Nephron progenitor cell (in vitro differentiated cells): ENCODE results near the gene C2orf66.
A peak's percentile ranks its signal among the peaks of the same experiment; 100 is the strongest.

Experiments used
- DNase-seq: peaks from one replicate; pipeline ENCODE4 v3.0.0; 2021
- H3K27ac Mint-ChIP-seq: 2 replicates; pipeline ENCODE4 v1.8.0; 2021; ENCODE audit warnings: mild to moderate bottlenecking, moderate library complexity, mixed read lengths
- H3K27me3 Mint-ChIP-seq: 2 replicates; pipeline ENCODE4 v1.8.0; 2021; ENCODE audit warnings: mild to moderate bottlenecking, low read depth, mixed read lengths; ENCODE audit not compliant: poor library complexity
- H3K36me3 Mint-ChIP-seq: 2 replicates; pipeline ENCODE4 v1.8.0; 2021; ENCODE audit warnings: low read depth, mixed read lengths
- H3K4me1 Mint-ChIP-seq: 2 replicates; pipeline ENCODE4 v1.8.0; 2021; ENCODE audit warnings: mixed read lengths
- H3K4me3 Mint-ChIP-seq: 2 replicates; pipeline ENCODE4 v1.8.0; 2021; ENCODE audit warnings: mild to moderate bottlenecking, moderate library complexity, mixed read lengths
- H3K9me3 Mint-ChIP-seq: 2 replicates; pipeline ENCODE4 v1.8.0; 2021; ENCODE audit warnings: mild to moderate bottlenecking, moderate library complexity, mixed read lengths
- TF ChIP-seq, protein P1 (sequence below): fragments of 200-600 bp; sonication (generic); IDR thresholded peaks from 2 replicates; pipeline ENCODE4 v1.5.0; 2021; ENCODE audit warnings: antibody characterized with exemption

Gene C2orf66

DNA sequence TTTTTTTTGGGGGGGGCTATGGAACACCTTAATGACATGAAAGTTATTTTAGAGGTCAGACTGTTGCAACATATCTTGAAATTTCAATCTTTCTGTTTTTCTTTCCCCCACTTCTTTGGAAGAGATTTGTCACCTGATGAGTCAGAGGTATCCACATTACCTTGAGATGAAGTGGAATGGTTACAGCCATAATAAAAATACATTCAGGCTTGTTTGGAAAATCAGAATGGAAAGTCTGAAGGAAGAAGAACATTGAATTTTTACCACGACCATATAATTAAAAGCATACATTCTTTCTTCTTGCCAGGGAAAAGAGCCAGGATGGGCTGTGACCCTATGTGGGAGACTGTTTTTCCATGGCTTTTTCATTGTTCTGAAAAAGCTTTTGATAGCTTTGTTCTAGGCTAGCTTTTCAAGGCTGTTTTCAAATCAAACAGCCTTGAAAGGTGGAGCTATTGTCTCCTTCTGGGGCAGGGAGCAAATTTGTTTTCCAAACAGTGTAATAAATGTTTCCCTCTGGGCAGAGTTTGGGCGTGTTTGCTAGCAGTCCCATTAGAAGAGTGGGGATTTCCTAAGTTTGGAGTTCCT, 7.4 kb downstream of the C2orf66 start:
- peaks cover 17% of the 10 kb centered on the region for H3K4me1 Mint-ChIP-seq
- H3K9me3 Mint-ChIP-seq, result peaks cover 7% of the 10 kb centered on the region
- H3K36me3 Mint-ChIP-seq, result peaks cover 11% of the 10 kb centered on the region
- no peak overlapping the region for H3K4me3 Mint-ChIP-seq
- DNase-seq, result no peak
- H3K27me3 Mint-ChIP-seq, result peaks cover 37% of the 10 kb centered on the region
- TF ChIP-seq, protein P1, sequence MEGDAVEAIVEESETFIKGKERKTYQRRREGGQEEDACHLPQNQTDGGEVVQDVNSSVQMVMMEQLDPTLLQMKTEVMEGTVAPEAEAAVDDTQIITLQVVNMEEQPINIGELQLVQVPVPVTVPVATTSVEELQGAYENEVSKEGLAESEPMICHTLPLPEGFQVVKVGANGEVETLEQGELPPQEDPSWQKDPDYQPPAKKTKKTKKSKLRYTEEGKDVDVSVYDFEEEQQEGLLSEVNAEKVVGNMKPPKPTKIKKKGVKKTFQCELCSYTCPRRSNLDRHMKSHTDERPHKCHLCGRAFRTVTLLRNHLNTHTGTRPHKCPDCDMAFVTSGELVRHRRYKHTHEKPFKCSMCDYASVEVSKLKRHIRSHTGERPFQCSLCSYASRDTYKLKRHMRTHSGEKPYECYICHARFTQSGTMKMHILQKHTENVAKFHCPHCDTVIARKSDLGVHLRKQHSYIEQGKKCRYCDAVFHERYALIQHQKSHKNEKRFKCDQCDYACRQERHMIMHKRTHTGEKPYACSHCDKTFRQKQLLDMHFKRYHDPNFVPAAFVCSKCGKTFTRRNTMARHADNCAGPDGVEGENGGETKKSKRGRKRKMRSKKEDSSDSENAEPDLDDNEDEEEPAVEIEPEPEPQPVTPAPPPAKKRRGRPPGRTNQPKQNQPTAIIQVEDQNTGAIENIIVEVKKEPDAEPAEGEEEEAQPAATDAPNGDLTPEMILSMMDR, result no peak
- no peak overlapping the region for H3K27ac Mint-ChIP-seq

DNA sequence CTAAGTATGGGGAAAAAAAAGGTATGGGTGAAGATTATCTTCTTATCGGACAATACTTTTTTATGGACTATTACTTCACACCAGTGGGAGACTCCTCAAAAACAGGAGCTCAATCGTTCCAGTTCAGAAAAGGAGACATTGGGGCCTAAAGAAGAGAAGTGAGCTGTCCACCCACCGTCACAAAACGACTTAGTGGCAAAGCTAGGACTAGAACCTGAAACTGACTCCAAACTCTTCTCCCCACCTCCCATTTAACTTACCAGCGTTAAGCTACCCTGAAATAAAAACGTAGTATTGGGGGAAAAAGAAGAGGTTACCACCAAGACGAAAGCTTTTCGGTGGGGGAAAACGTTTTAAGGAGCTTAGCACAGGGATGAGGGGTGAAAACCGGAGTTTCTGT, 10.2 kb downstream of the C2orf66 start:
- Mint-ChIP-seq H3K27ac (peak overlapping the region; percentile 95), H3K4me3 (peak overlapping the region; percentile 92), H3K27me3 (peaks cover 14% of the 10 kb centered on the region), H3K9me3 (peaks cover 7% of the 10 kb centered on the region), H3K4me1 (peaks cover 18% of the 10 kb centered on the region), H3K36me3 (peaks cover 25% of the 10 kb centered on the region)
- TF ChIP-seq, protein P1, result no peak
- DNase-seq, result no peak

DNA sequence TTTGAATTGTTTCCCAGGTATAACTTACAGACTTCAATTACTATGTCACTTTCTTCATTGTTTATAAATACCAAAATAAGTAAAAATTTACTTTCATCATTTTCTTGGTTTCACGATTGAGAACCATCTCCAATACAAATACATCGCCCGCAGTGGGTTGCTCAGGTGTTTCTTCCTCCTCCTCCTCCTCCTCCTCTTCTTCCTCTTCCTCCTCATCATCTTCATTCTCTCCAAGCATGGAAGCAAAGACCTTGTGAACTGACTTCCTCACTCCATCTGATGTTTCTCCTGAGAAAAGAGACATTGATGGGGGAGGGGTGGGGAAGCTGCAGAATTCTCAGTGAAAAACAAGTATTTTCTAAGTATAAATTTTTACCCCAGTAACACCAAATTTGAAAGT, 16.3 kb downstream of the C2orf66 start:
- Mint-ChIP-seq H3K27ac (no peak overlapping the region), H3K4me3 (no peak overlapping the region), H3K27me3 (peaks cover 2% of the 10 kb centered on the region), H3K9me3 (no peaks in the 10 kb centered on the region), H3K4me1 (peaks cover 8% of the 10 kb centered on the region), H3K36me3 (peaks cover 65% of the 10 kb centered on the region)
- TF ChIP-seq, protein P1, result no peak
- DNase-seq, result no peak

DNA sequence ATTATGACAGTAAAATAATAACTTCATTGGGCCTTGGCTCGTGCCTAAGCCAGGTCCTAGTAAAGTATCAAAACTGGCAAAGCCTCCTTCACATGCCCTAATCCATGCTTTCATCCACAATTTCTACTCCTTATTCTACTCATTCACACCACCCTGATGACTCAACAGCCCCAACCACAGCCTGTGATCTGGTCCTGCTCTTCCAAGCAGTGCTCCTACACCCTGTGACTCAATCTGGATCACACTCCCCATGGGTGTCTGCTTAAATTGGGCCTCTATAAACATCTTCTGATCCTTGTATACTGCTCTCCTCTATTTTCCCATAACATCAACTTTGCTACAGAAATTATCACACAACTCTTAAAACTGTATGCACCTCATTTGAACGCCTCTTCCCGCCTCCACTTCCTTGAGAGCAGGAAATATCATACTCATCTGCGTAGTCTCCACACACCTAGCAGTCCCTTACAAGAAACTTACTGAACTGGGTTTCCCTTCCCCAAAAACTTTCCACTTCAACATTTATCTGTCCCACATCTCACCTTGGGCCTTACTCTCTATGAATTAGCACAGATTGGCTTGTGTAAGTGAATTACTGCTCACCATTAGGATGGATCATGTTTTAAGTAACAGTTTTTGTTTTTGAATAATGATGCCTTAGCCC, 25.6 kb downstream of the C2orf66 start:
- DNase-seq, result no peak
- H3K9me3 Mint-ChIP-seq, result no peaks in the 10 kb centered on the region
- H3K27me3 Mint-ChIP-seq, result peaks cover 2% of the 10 kb centered on the region
- TF ChIP-seq, protein P1, result no peak
- peaks cover 38% of the 10 kb centered on the region for H3K36me3 Mint-ChIP-seq
- no peaks in the 10 kb centered on the region for H3K4me1 Mint-ChIP-seq
- peak overlapping the region; percentile 3 for H3K27ac Mint-ChIP-seq
- no peak overlapping the region for H3K4me3 Mint-ChIP-seq

DNA sequence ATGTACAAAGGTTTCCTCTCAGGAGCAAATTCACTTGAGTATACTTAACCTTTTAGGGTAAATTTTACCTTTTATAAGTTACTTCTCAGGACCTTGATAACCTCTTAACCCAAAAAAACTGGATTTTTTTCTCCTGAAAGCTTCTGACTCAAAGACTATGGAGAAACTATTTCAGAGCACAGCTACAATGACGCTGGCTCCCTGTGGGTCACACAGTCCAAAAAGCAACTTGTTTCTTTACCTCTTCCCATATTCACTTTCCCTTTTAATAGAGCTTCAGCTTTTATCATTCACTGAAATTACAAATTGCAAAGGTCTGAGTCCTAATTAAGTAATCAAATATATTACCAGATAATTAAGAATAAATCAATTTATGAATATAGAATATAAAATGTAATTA, 42.1 kb downstream of the C2orf66 start:
- peaks cover 76% of the 10 kb centered on the region for H3K36me3 Mint-ChIP-seq
- H3K4me3 Mint-ChIP-seq, result no peak overlapping the region
- TF ChIP-seq, protein P1, result no peak
- DNase-seq, result no peak
- no peaks in the 10 kb centered on the region for H3K27me3 Mint-ChIP-seq
- no peaks in the 10 kb centered on the region for H3K9me3 Mint-ChIP-seq
- no peaks in the 10 kb centered on the region for H3K4me1 Mint-ChIP-seq
- no peak overlapping the region for H3K27ac Mint-ChIP-seq

DNA sequence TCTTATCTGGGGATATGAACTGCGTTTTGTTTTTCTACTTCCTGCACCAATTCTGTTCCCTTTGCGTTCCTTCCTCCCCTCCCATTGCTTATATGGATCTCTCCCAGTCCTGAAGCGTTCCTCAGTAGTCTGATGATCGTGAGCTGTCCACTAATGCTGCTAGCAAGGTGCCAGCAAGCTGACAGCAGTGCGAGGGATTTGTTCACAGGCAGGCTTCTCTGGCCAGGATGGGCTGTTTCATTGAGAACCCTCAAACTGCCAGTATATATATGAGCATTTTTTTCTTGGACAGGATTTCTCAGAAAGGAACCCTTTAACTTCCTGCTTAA, 49.8 kb downstream of the C2orf66 start:
- Mint-ChIP-seq H3K4me1 (no peaks in the 10 kb centered on the region), H3K9me3 (peaks cover 46% of the 10 kb centered on the region), H3K27me3 (no peaks in the 10 kb centered on the region), H3K4me3 (no peak overlapping the region), H3K36me3 (peaks cover 89% of the 10 kb centered on the region), H3K27ac (peak overlapping the region; percentile 15)
- DNase-seq, result no peak
- TF ChIP-seq, protein P1, result no peak
